Measurements from ENCODE around the gene ALAS1.

DNA sequence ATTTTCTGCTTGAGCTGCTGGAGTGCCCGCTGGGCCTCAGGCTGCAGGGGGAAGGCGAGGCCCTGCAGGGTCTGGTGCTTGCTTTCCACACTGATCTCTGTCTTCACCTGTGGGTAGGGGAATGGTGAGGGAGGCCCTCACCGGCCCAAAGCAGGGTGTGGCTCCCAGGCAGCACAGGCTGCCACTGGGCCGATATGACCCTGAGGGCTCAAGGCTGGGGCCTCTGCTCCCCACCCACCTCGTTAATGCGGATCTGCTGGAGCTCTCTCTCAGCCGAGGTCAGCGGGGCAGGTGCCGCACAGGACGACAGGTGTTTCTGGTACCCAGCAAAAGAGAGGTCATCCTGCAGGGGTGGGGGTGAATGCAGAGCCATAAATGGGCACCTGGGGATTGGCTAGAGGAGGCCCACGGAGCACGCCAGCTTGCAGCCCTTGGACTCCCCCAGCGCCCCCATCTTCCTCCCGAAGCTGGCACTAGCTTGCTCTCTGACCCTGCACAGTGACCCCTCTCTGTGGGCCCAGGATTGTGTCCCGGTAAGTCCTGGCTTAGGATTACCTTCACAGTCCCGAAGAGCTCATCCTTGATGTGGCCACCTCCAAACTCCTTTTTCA, 33.0 kb downstream of the ALAS1 start:
- no peak for TF ChIP-seq HDGF (IDR thresholded peaks at IDR 0.05; ENCODE audit: borderline replicate concordance)
- TF ChIP-seq SP1 (IDR thresholded peaks at IDR 0.05) = no peak
- TF ChIP-seq FOXM1 (IDR thresholded peaks at IDR 0.05; ENCODE audit: borderline replicate concordance) = no peak
- TF ChIP-seq ZNF384 (IDR thresholded peaks at IDR 0.05) = no peak
- no peak for TF ChIP-seq FOXK2 (IDR thresholded peaks at IDR 0.05)
- TF ChIP-seq ARNT (IDR thresholded peaks at IDR 0.05) = no peak
- TF ChIP-seq SUZ12 (IDR thresholded peaks at IDR 0.05) = no peak
- TF ChIP-seq ELF4 (IDR thresholded peaks at IDR 0.05) = no peak
- no peak for TF ChIP-seq LEF1 (IDR thresholded peaks at IDR 0.05; ENCODE audit: borderline replicate concordance)
- TF ChIP-seq CTBP1 (IDR thresholded peaks at IDR 0.05; ENCODE audit: borderline replicate concordance) = no peak
